Glomerular visceral epithelial cell (primary cell): ENCODE data around the gene MSMB.

Experiments used
- DNase-seq: peaks from one replicate; pipeline ENCODE4 v3.0.0-alpha.2; 2016; ENCODE audit errors: extremely low spot score

The MSMB gene

DNA sequence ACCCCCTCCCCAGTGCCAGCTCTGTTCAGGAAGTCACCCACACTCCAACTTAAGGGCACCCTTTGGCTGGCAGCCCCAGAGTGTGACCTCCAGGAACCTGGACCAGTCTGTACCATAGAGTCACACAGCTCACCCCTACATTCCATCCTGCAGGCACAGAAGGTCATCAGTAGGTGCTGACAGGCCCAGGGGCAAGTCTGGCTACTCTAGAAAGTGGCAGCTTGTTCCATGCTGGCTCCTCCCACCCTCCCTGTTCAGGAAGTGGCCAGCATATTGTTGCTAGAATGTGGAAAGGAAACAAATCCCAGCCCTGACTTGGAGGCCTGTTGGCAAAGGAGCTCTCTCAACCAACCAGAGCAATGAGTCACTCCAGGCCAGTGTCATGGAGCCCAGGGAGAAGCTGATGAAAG is 12.5 kb downstream of the MSMB start:
- DNase-seq = peak; percentile 69

DNA sequence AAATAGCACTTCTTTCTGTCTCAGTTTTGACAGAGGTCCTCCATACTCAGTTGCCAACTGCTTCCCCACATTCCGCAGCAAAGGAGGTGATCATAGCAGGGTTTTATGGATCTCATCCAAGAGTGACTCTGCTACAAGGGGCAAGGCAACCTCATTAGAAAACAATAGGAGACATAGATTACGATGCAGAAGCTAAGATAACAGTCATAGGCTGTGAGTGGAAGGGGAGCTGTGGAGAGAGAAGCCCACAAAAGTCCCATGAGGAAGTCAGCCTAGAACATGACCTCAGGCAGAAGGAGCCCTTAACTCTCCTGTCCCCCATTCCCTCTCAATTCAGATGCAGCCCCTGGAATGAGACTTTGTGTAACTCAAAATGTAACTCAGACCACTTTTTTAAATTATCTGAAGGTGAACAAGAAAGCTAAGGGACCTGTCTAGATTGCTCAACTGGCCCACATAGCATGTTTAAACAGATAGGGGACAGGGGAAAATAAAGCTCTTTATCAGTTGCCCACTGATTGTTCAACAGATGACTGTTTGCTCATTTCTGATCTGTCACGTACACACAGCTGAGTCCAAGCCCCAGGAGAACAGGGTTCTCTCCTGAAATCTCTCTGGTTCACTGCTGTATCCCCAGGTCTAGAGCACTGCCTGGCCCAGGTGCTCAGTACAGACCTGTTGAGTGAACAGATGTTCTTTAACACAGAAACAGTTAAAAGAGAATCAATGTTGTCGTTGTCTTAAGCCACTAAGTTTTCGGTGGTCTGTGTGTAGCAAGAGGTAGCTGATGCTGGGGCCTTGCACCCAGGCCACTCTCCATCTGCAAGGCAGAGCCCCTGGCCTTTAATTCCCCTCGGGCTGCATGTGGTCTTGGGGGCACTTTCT is 14.2 kb downstream of the MSMB start:
- no peak for DNase-seq

DNA sequence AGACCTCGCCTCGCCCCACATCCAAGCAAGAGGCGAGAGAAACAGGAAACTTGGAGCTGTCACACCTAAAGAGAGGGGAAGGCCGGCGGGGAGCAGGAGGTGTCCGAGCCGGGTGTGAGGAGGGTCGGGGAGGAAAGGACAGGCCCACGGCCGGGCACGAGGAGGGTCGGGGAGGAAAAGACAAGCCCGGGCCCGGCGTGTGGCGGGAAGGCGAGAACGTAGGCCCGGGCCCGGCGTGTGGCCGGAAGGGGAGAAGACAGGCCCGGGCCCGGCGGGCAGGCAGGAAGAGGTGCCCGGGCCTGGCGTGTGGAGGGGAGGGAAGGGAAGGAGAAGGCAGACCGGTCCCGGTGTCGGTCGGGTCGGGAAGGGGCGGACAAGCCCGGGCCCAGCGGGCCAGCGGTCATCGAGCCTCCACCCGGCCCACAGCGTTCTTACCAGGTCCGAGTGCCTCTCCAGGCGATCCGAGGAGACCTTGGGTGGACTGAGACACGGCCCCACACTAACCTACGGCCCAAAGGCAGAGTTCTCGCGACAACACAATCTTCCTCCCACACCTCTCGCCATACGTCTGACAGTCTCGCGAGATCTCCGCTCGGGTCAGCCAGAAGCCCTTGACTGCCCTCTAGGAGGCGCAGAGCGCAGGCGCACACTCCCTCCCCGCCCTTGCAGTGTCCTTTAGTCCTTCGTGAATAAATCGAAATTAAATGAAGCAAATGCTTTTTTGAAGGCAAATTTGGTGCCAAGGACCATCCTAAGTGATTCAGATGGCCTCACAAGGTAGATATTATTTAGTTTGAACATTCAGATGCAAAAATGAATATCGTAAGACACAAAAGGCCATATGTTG is 15.8 kb downstream of the MSMB start, which contains the start of gene NCOA4:
TSS of gene NCOA4 (minus strand) at position 533 of the 847 bp plus-strand sequence. CDS start 13,943 bp downstream, outside the sequence.
- peak; percentile 98 for DNase-seq

DNA sequence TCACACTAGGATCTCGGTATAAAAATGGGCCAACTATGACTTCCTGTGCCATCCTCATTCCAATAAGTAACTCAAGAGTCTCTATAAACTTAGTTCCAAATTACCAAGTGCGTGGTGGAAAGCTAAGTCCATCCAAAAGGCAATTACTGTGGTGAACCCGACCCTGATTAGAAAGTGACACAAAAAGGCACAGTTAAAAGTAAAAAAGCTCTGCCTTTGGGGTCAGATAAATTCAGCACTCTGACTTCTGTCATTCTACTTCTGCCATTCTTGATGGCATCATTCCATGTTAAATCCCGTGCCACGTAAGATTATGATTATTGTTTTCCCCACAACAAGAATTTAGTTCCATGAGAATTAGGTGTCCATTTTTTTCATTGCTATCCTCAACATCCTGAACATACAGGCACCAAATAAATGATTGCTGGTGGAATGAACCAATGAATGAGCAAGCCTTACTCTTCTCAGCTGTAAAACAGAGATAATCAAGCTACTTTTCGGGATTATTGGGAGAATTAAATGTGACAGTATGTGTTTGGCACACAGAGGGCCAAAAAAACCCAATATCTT is 16.5 kb downstream of the MSMB start:
- DNase-seq = no peak

DNA sequence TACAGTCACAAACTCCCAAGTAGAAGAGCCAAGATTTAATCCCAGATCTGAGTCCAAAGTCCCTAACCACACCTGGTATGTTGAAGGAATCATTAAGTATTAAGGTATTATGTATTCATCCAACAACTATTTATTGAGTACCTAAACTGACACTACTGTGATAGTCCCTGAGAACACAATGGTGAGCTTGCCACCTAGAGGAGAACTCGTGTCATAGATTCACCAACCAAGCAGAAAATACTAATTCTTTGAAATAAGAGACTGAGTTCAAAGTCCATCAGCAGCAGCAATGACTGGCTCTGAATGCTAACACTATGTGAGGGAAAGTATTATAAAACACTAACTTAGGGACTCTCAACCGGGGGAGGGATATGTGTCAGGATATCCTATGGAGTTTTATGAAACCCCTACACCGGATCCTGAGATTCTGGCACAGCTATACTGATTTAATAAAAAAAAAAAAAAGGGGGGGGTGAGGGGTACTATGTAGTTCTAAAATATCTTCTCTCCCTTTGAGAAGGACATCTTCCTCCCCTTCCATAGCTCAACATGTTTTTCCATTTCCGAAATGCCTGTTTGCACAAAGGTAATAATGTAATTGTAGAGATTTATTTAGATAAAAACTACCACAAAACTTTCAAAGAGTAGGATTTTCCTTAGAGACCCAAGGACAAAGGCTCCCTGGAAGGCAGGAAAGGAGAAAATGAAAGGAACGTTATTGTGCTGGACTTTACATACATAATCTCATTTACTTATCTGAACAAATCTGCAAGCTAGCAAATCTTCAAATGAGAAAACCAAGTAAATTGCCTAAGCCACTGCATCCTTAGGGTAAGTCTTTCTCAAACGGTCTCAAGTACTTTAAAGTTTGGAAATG is 17.2 kb downstream of the MSMB start:
- DNase-seq = peak; percentile 75

DNA sequence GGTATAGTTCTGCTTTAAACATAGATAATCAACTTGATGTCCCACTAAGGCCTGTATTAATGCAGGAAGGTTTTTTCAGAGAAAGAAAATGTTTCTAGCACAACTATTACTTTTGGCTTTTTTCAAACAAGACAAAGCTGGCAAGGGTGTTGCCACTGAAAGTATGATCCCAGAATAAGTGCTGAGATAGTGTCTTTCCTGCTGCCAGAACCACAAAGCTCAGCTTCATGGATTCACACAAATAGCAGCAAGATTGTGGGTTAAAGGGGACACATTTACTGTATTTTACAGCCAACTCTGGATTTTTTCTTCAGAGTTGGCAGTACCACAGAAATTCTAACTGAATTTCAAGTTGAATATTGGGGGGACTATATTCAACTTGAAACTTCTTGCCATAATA is 20.0 kb downstream of the MSMB start:
- no peak for DNase-seq

DNA sequence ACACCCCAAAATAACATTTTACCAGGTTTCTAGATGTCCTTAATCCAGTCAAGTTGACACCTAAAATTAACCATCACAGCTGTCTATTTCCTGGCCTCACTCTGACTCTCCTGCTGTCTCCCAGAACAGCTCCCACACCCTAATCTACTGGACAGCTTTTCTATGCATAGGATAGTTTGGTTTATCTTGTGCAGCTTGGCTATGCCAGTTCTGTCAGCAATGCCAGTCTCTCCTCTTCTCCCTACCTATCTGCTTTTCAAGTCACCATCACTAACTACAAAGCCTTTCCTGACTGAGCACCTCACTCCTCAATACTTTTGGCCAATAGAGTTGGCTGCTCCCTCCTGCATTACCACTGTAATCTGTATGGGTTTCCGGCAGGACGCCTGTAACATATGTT is 20.7 kb downstream of the MSMB start:
- no peak for DNase-seq

DNA sequence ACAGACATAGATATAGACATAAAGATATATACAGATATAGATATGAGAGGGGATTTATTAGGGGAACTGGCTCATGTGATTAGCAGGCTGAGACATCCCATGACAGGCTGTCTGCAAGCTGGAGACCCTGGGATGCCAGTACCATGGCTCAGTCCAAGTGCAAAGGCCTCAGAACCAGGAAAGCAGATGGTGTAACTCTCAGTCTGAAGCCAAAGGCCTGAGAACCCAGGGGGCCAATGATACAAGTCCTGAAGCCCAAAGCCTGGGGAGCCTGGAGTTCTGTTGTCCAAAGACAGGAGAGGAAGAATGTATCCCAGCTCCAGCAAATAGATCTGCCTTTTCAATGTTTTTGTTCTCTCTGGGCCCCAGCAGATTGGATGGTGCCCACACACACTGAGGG is 21.1 kb downstream of the MSMB start:
- no peak for DNase-seq

DNA sequence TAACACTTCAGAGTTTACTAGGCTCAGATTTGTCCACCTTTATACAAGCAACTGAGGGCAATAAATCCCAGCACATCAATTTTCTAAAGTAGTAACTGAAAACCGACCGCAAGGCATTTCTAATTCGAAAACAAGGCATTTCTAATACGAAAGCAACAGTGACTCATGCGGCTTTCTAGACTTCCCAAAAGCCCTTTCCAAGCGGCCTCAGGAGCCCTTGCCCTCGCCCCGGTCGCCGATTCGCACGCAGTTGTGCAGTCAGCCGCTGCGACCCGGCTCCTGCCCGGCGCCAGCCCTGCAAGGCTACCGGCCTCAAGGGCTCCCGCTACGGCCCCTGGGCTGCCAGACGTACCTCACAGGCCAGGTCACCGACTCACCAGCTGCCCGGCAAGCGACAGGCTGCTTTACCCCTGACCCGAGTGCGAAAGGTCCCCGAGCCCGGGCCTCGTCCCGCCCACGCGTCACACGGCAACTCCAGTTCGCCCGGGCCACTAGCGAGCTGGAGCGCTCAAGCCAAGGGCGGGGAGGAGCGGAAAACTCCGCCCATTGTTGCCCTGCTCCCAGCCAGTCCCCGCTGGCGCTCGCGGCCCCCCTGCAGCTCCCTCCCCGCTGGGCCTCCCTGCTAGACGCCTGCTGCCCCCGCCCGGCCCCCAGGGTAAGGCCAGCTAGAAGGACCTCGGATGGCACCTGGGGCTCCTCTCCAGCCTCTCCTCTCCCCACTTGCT is 22.9 kb downstream of the MSMB start:
- DNase-seq = peak; percentile 93

DNA sequence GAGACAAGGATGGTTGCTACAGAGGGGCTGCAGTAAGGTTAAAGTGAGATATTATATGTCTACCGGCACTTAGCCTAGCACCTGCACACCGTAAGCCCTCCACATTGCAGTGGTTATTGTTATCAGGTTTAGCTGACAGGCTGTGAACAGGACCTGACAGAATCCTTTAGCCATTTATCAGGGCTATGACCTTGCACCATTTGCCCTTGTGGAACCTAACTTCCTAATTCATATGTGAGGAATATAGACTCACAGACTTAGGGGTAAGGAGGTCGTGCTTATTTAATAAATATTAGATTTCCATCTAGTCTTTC is 25.8 kb downstream of the MSMB start:
- DNase-seq = no peak

DNA sequence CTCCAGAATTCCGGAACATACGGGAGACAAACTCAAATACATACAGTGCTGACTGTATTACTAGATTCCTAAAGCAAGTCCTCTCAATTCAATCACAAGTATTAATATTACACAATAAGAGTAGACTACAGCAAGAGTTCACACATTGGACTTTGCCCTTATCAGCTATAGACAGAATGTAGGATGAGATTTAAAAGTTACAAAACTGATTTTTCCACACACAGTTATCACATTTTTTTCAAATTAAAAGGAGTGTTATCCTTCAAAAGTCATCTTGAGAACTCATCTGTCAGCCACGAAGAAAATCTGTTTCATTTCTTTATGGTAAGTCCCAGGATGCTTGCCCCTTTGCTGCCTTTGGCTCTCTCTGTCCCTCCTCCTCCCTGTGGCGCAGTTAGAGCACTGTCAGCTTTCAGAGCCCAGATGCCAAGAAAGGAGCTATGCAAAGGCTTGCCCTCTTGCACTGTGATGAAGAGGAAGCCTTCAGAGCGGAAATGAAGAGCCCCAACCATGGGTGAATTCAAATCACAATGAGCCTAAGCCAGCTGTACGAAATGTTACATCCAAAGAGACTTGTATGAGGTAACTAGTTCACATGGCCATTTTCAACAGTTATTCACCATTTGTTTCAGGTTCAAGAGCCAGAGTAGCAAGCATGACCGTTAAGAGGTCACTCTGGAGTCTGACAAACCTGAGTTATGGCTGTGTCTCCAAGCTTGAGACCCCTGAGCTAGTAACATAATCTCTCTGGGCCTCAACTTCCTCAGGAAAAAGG is 26.3 kb downstream of the MSMB start:
- DNase-seq = peak; percentile 40

DNA sequence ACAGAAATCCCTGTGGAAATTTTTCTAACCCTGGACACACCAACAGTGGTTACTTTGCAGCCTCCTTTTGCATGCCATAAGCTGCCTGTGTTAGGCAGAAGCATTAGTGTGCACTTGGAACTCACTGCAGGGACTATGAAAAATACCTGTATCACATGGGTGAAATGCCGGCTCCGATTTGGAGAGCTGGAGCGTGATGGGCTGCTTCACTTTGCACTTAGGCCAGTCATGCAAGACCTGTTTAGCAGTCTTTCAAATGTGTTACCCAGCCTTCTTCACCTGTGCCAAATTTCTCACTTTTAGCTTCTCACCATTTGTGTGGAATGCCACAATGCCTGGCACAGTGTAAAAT is 26.9 kb downstream of the MSMB start:
- peak; percentile 25 for DNase-seq

DNA sequence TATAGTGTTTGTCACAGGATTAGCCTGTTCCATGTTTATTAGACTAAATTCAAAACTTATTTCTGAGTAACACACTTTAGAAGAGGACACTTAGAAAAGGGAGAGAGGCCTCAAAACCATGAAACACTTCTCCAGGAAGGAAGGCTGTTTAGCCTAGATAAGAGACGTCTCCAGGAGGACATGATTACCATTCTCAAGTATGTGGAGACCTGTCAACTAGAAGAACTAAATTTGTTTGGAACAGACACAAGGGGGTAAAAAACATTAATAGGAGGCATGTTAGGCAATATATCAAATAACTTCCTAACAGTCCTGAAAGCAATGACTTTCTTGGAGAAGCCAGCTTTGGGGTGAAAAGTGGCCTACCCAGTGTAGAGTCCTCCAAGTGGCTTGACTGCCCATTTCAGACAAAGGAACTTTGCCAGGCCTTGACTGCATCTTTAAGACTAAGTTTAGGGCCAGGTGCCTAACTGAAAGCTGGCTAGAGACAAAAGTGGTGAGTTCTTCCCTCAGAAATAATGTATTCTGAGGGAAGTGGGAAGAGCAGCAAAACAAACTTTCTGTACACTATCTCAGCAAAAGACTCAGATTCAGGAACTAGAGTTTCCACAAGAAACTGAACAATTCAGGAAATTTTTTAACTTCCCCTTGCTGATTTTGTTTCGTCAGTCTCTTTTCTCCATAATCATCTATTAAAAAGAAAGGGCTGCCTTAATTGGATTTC is 27.5 kb downstream of the MSMB start:
- DNase-seq = no peak

DNA sequence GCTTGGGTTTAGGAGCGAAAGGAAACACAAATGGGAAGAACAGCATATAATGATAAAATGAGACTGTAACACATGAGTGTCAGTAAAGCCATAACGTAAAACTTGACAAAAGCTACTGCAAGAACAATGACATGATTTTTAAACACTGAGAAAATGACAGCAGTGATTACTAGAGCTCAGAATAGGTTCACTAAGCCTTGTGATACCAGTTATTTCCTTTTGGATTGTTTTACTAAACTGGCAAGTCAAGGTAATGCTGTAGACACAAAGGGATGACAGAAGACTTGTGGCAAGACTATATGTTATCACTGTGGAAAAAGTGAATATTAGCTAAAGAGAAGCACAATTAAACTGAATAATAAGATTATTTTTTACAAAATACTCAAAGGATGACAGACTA is 28.3 kb downstream of the MSMB start:
- DNase-seq = no peak

DNA sequence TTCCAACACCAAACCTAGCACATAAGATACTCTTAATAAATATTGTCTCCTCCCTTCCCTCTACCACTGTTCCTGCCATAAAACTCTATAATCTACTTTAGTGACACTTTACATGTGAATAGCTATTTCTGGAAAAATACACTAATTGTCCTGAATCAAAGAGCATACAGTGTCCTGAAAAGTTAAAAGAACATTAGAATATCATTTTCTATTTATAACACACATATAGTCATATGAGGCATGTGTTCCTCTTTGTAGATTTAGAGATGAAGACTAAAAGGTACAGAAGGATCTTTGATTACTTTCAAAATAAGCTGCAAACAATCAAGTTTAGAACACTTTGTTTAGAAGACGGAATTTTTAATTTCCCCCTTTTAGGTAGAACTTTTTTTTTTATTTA is 29.3 kb downstream of the MSMB start:
- DNase-seq = no peak

DNA sequence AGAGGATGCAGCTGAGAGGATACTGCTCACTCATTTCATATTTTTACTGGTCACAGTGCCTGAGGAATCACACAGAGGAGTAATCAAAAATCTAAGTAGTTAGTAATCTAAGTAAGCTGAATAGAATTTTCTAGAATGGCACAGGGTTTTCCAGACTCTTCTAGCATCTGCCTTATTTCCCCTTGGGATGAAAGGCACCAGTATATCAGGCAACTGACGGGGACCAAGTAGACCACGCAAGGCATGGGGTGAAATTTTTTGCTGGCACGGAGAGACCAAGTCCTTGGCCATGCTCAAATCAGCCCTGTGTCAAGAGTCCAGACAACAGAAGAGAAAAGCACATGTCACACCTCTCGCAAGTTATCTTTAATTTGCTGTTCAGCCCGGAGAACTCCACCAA is 29.9 kb downstream of the MSMB start:
- DNase-seq = no peak

DNA sequence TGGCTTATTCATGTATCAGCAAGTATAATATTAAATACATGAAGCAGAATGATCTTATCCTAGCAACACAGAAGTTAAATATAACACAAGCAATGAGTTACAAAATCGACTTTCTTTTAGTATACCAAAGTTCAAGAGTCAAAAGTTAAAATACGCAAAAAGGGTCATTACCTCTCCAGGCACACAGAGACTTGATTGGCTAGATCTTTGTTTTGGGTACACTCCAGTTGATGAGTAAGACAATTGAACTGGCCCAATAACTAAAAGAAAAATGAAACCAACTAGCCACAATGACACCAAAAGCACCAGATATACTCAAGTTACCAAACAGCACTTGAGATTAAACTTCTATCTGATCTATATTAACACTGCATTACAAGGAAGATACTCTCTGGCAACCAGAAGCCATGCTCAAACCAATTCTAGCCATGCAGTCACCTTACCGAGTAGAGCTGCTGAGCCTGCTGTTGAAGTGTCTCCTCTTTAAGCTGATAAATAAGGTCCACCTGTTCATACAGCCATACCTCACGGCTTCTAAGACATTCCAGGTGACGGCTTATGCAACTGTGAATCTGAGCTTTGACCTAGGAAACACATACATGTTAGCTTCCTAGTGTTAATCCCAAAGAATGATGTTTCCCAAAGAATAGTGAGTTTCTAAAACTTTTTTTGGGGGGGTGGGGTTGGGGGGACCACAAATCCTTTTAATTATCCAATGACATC is 31.2 kb downstream of the MSMB start:
- peak; percentile 24 for DNase-seq

DNA sequence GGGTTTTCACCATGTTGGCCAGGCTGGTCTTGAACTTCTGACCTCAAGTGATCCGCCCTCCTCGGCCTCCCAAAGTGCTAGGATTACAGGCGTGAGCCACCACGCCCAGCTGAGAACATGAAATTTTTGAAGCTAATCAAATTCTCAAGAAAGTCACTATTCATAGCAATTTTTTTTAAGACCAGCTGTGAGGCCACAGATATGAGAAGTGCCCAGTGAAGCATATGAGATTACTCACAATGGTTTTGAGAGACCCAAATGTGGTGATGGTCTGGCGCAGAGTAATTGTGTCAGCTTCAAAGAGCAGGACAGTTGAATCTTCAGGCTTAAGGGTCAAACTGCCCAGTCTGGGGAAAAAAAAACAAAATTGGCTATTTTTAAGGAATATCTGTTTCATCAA is 31.9 kb downstream of the MSMB start:
- peak; percentile 60 for DNase-seq

DNA sequence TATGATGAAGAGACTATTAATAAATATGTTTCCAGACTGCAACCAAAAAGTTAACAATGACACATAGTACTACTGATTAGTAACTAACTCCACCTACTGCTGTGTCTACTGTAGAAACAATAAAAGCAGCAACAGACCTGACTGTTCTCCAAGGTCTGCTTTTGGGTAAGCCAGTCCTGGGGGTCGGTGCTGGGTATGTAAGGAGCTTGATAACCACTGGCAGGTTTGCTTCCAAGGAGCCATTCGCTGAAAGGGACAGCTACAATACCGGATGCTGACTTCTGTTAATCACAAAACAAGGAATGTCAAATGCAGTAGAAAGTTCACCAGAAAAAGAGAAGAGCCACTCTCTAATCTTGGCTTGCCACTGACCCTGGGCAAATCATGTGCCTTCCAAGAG is 33.3 kb downstream of the MSMB start:
- no peak for DNase-seq
